ENCODE measurements around the gene CCNY.

- TF ChIP-seq CTCF (IDR thresholded peaks at IDR 0.05): no peak
- no peak for TF ChIP-seq POLR2A (IDR thresholded peaks at IDR 0.05)
Observed at GRCh38 chr10:35336921-35337823, 863 bp downstream of the CCNY start.

Data from lower leg skin (tissue), 3 donors.